HFF-Myc (cell line): Measurements from ENCODE around the gene RPH3AL.

ENCODE experiments used
- DNase-seq: peaks from one replicate; pipeline ENCODE4 v3.0.0-alpha.2; 2011; ENCODE audit warnings: low read depth; ENCODE audit errors: extremely low read depth
- H3K4me3 ChIP-seq: replicated peaks from 2 replicates; pipeline ENCODE4 v1.5.1; 2011; ENCODE audit warnings: low read depth, mild to moderate bottlenecking, control low read depth, low read length
- TF ChIP-seq, protein P1 (sequence below): IDR thresholded peaks from 2 replicates; pipeline ENCODE4 v1.5.1; 2012; ENCODE audit warnings: mild to moderate bottlenecking, low read depth, low read length, control low read depth; ENCODE audit errors: missing control alignments

The RPH3AL gene

DNA sequence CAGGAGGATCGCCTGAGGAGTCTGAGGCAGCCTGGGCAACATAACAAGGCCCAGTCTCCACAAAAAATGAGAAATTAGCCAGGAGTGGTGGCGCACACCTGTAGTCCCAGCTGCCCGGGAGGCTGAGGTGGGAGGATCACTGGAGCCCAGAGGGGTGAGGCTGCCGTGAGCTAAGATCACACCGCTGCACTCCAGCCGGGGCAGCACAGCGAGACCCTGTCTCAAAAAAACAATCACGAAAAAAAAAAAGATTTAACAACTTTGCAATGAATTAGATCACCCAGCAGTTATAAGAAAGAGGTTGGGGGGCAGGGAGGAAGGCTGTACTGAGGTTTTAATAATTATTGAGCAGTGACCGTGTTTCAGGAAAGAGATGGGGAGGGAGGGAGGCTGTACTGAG is 49.4 kb downstream of the RPH3AL start:
- no peak for DNase-seq
- no peak overlapping the region for H3K4me3 ChIP-seq
- TF ChIP-seq, protein P1, sequence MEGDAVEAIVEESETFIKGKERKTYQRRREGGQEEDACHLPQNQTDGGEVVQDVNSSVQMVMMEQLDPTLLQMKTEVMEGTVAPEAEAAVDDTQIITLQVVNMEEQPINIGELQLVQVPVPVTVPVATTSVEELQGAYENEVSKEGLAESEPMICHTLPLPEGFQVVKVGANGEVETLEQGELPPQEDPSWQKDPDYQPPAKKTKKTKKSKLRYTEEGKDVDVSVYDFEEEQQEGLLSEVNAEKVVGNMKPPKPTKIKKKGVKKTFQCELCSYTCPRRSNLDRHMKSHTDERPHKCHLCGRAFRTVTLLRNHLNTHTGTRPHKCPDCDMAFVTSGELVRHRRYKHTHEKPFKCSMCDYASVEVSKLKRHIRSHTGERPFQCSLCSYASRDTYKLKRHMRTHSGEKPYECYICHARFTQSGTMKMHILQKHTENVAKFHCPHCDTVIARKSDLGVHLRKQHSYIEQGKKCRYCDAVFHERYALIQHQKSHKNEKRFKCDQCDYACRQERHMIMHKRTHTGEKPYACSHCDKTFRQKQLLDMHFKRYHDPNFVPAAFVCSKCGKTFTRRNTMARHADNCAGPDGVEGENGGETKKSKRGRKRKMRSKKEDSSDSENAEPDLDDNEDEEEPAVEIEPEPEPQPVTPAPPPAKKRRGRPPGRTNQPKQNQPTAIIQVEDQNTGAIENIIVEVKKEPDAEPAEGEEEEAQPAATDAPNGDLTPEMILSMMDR = no peak

DNA sequence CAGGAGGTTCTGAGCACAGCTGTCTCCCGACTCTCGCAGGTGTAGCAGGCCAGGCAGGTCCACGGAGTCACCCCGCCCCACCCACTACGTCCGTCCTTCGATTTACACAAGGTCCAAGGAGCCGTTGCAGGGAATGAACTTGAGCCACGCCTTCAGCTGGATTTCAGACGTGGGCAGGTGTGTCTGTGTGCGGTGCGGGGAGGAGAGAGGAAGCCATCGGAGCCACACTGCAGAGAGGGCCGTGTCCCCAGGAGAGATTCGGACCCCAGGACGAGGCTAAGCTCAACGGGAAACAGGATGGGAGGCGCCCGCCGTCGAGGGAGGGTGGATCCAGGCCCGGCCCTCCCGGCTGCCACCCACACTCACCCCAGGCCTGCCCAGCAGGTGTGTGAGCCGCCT is 50.3 kb downstream of the RPH3AL start:
- no peak overlapping the region for H3K4me3 ChIP-seq
- TF ChIP-seq, protein P1 = no peak
- no peak for DNase-seq

DNA sequence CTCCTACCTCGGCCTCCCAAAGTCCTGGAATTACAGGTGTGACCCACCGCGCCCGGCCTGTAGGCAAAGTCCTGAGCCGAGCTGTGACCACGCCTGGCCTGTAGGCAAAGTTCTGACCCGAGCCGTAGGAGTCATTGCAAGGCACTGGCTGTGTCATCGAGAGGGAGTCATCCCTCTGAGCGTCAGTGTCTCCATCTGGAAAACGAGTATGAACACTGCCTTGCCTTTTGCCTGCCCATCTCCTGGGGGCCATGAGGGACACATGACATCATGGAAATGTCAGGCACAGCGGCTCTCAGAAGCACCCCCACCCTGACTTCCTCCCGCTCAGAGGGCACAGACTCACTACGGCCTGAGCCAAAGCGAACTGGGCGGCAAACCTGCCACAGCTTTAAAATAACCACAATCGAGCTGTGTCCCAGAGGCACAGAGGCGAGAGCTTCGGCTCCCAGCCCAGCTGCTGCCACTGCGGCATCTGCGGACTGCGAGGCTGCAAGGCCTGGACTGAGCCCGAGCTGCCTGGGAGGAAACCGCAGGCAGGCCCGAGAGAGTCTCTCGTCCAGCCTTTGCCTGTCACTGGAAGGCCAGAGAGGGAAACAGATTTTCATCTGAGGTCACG is 50.8 kb downstream of the RPH3AL start:
- no peak overlapping the region for H3K4me3 ChIP-seq
- TF ChIP-seq, protein P1 = no peak
- no peak for DNase-seq

DNA sequence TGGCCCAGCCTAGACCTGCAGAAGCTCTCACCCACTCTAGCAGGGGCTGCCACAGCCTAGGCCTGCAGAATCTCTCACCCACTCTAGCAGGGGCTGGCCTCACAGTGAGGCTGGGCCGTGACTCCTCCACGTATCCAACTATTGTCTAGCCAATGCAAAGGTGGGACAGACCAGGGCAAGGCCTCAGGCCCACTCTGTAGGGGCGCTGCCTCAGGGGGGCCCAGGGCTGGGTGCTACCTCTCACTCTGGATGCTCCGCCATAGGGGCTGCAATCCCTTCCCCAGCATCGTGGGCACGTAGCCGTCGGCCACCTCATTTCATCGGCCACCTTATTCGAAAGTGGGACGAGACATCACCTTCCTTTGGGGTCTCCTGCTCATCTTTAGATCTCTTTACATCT is 51.7 kb downstream of the RPH3AL start:
- no peak overlapping the region for H3K4me3 ChIP-seq
- TF ChIP-seq, protein P1 = no peak
- DNase-seq = no peak

DNA sequence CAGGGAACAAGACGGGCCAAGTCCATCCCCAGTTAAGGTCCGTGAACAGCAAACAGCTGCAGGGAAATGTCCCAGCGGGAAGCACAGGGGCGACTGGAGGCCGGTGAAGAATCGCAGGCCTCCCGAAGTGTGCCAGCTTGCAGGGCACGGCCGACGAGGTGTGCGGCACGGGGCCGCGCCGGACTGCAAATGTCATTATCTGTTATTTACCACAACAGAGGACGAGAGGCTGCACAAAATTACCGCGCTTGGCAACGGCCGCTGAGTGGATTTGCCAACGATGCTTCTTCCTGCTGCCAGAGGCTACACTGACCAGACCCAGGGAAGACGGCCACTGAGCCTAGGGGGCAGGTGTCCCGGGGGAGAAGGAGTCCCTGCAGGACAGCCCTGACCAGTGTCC is 53.1 kb downstream of the RPH3AL start:
- DNase-seq = no peak
- TF ChIP-seq, protein P1 = no peak

DNA sequence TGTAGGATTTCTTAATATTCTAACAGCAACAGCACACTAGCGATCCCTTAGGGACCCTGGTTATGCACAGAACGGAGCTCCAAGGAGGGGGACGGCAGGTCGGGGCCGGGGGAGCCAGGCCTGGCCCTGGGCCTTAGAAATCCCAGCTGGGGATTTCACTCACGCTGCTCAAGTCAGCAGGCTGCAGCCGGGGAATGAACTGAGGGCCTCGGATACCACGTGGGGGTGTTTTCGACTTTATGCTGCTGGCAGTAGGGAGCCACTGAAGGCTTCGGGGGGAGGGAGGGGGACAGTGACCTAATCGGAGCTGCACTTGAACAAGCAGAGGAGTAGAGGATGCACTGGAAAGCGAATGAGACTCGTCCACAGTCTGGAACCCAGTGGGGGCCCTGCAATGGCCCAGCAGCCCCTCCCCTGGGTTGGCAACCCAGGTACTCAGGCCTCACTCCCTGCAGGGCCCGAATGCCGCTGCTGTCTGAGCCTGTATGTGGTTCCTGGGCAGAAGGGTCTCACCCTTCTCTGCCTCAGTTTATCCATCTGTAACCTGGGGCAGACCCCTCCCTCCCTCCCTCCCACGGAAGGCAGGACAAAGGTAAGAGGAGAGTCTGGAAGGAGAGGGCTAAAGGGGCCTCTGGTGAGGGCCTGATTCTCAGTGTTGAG is 53.7 kb downstream of the RPH3AL start:
- no peak overlapping the region for H3K4me3 ChIP-seq
- DNase-seq = no peak
- TF ChIP-seq, protein P1 = no peak

More for the DNA sequence above, 53.1 kb downstream of the RPH3AL start:
- no peak overlapping the region for H3K4me3 ChIP-seq
